OCI-LY1 (cell line): ENCODE results near the gene CYP3A4.

Experiments used
- CTCF ChIP-seq: fragments of 200-600 bp; sonication (generic), shearing (Covaris generic); IDR thresholded peaks from 2 replicates; pipeline ENCODE4 v1.5.1; 2017; ENCODE audit warnings: mild to moderate bottlenecking, antibody characterized with exemption, low read length, moderate library complexity, mixed read lengths
- EZH2 ChIP-seq: fragments of 200-600 bp; sonication (generic), shearing (Covaris generic); IDR thresholded peaks from 2 replicates; pipeline ENCODE4 v1.8.0; 2017; ENCODE audit warnings: borderline replicate concordance, mixed run types, mild to moderate bottlenecking, antibody characterized with exemption, low read length, moderate library complexity, mixed read lengths

GRCh38 chr7:99720800-99721595, 63.0 kb downstream of the CYP3A4 start:
- TF ChIP-seq CTCF: no peak
- TF ChIP-seq EZH2: no peak
